Ureter (tissue), 1 donor: ENCODE results near the gene RNF125. TPM values are rescaled to one million over a fixed set of nuclear protein-coding genes. Genes with fewer than 3 reads are reported as not detected.
"Not testable (repeated sequence)": the region's sequence is repeated elsewhere in the genome, so short reads cannot be mapped to it uniquely, and the experiment has no call there.

Experiments
- DNase-seq: peaks from one replicate; pipeline ENCODE4 v3.0.0-alpha.2; 2020; ENCODE audit warnings: low spot score
- total RNA-seq: library from RNA; stranded (reverse); gene quantifications from one replicate; pipeline ENCODE4 v1.2.4, GENCODE V29; 2023
- donor health status: DM: yes; HTN: yes; CAD: no.

Gene RNF125
- total RNA-seq, result 9.2 TPM

GRCh38 chr18:32018331-32019250 is at the start of gene RNF125:
Gene RNF125, plus strand, starts transcription at chr18:32018825. Its CDS starts 39 bp downstream, at chr18:32018864.
- peak; percentile 75 for DNase-seq

- DNase-seq, result no peak
Measured at GRCh38 chr18:31970617-31971016, 48.0 kb upstream of the RNF125 start.

GRCh38 chr18:31973929-31974546 is 44.6 kb upstream of the RNF125 start:
- no peak for DNase-seq

GRCh38 chr18:31976242-31976641 is 42.4 kb upstream of the RNF125 start:
- no peak for DNase-seq

- DNase-seq, result no peak
Measured at GRCh38 chr18:31977270-31977872, 41.3 kb upstream of the RNF125 start.

GRCh38 chr18:31978616-31979015 is 40.0 kb upstream of the RNF125 start:
- no peak for DNase-seq

GRCh38 chr18:31979714-31980113 is 38.9 kb upstream of the RNF125 start:
- no peak for DNase-seq

- no peak for DNase-seq
Measured at GRCh38 chr18:31980863-31981262, 37.8 kb upstream of the RNF125 start.

GRCh38 chr18:31983020-31983419 is 35.6 kb upstream of the RNF125 start:
- DNase-seq, result no peak

- DNase-seq, result no peak
Measured at GRCh38 chr18:31983976-31984375, 34.6 kb upstream of the RNF125 start.

GRCh38 chr18:31990823-31991222 is 27.8 kb upstream of the RNF125 start:
- no peak for DNase-seq

GRCh38 chr18:31996007-31996406 is 22.6 kb upstream of the RNF125 start:
- DNase-seq, result no peak

GRCh38 chr18:31998880-31999412 is 19.7 kb upstream of the RNF125 start:
- no peak for DNase-seq

GRCh38 chr18:32001141-32001540 is 17.5 kb upstream of the RNF125 start:
- not testable (repeated sequence) for DNase-seq

GRCh38 chr18:32003822-32004221 is 14.8 kb upstream of the RNF125 start:
- DNase-seq, result not testable (repeated sequence)

- no peak for DNase-seq
Measured at GRCh38 chr18:32010124-32010721, 8.4 kb upstream of the RNF125 start.

- no peak for DNase-seq
Measured at GRCh38 chr18:32011193-32011592, 7.4 kb upstream of the RNF125 start.

- DNase-seq, result peak; percentile 52
Measured at GRCh38 chr18:32019251-32019948, 775 bp downstream of the RNF125 start.

- DNase-seq, result not testable (repeated sequence)
Measured at GRCh38 chr18:32019949-32020625, 1.5 kb downstream of the RNF125 start.

GRCh38 chr18:32021756-32022564 is 3.3 kb downstream of the RNF125 start:
- DNase-seq, result no peak
